Measurements from ENCODE around the gene ALDH1L2.
"Not testable (repeated sequence)": the region's sequence is repeated elsewhere in the genome, so short reads cannot be mapped to it uniquely, and the experiment has no call there.

ALDH1L2 gene

GRCh38 chr12:104977688-104978087 lies 106.6 kb downstream of the ALDH1L2 start:
- DNase-seq (ENCODE audit: low read depth), result not testable (repeated sequence)

- no peak for DNase-seq (ENCODE audit: low read depth)
Measured at GRCh38 chr12:104976703-104977102, 107.6 kb downstream of the ALDH1L2 start.

- no peak for DNase-seq (ENCODE audit: low read depth)
Measured at GRCh38 chr12:104975587-104976343, 108.5 kb downstream of the ALDH1L2 start.

- DNase-seq (ENCODE audit: low read depth), result no peak
Measured at GRCh38 chr12:104974626-104975290, 109.5 kb downstream of the ALDH1L2 start.

- no peak for DNase-seq (ENCODE audit: low read depth)
Measured at GRCh38 chr12:104973250-104973649, 111.0 kb downstream of the ALDH1L2 start.

- no peak for DNase-seq (ENCODE audit: low read depth)
Measured at GRCh38 chr12:104971306-104971705, 113.0 kb downstream of the ALDH1L2 start.
